ENCODE measurements around the gene ARL10.

ARL10 gene

DNA sequence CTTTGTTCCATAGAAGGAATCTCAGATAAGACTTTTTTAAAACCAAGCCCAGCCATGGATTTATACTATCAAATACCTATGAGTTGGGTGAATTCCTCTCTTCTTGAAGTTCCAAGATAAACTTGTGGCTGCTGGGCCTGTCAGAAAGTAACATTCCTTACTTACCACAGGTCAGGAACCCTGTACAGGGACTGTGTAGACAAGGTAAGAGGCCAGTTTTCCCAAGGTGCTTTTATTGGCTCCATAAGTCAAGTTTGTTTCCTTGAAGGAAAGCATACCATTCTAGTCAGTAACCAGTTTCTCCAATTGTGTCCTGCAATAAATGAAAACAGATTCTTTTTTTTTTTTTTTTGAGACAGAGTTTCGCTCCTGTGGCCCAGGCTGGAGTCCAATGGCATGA, 59.9 kb downstream of the ARL10 start:
- Histone ChIP-seq H3K36me3 (ENCODE audit: control insufficient read depth, insufficient read depth, low read length) (no peaks in the 10 kb centered on the region), H3K9ac (ENCODE audit: low read length) (no peak overlapping the region), H3K4me3 (ENCODE audit: low read length) (no peak overlapping the region), H3K4me1 (ENCODE audit: control insufficient read depth, insufficient read depth, low read length) (no peaks in the 10 kb centered on the region), H3K27ac (ENCODE audit: low read depth, low read length) (no peak overlapping the region), H3K27me3 (ENCODE audit: control insufficient read depth, insufficient read depth, low read length) (no peaks in the 10 kb centered on the region)

DNA sequence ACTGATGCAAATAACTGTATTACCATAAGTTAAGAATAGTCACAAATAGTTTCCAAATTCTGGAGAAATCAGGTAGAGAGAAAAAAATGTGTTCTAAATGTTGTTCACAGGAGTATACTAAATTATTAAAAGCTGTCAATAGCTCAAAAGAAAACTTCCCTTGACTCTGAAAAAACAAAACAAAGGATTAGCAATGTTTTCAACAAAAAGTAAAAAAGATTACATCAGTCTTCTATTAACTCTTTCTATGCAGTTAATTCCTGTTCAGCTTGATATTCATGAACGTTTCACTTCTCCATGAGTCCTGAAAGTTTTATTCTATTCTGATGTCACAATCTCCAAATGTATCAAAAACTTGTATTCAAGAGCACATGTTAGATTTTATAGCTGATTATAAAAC, 60.5 kb downstream of the ARL10 start:
- no peaks in the 10 kb centered on the region for H3K27me3 ChIP-seq (ENCODE audit: control insufficient read depth, insufficient read depth, low read length)
- H3K4me1 ChIP-seq (ENCODE audit: control insufficient read depth, insufficient read depth, low read length): no peaks in the 10 kb centered on the region
- H3K36me3 ChIP-seq (ENCODE audit: control insufficient read depth, insufficient read depth, low read length): no peaks in the 10 kb centered on the region
- no peak overlapping the region for H3K27ac ChIP-seq (ENCODE audit: low read depth, low read length)
- no peak overlapping the region for H3K9ac ChIP-seq (ENCODE audit: low read length)
- H3K4me3 ChIP-seq (ENCODE audit: low read length): no peak overlapping the region

DNA sequence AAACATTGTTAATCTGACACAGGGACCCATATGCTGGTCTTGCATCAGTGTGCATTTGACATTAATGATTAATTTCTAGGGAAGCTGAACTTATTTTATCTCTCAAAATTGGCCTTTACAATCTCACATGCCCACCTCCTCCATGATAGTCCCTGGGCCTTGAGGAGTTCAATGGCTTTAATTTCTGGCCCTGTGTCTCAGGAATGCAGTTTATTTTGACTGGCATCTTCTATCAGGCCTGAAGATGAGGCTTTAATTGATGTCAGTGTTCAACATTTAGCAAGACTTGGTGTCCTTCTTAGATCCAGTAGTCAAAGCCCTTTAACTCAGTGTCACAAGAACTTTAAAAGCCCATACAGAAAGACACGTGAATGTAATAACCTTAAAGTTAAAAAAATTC, 61.6 kb downstream of the ARL10 start:
- no peak overlapping the region for H3K4me3 ChIP-seq (ENCODE audit: low read length)
- H3K4me1 ChIP-seq (ENCODE audit: control insufficient read depth, insufficient read depth, low read length): no peaks in the 10 kb centered on the region
- H3K27ac ChIP-seq (ENCODE audit: low read depth, low read length): no peak overlapping the region
- no peaks in the 10 kb centered on the region for H3K27me3 ChIP-seq (ENCODE audit: control insufficient read depth, insufficient read depth, low read length)
- no peak overlapping the region for H3K9ac ChIP-seq (ENCODE audit: low read length)
- no peaks in the 10 kb centered on the region for H3K36me3 ChIP-seq (ENCODE audit: control insufficient read depth, insufficient read depth, low read length)

DNA sequence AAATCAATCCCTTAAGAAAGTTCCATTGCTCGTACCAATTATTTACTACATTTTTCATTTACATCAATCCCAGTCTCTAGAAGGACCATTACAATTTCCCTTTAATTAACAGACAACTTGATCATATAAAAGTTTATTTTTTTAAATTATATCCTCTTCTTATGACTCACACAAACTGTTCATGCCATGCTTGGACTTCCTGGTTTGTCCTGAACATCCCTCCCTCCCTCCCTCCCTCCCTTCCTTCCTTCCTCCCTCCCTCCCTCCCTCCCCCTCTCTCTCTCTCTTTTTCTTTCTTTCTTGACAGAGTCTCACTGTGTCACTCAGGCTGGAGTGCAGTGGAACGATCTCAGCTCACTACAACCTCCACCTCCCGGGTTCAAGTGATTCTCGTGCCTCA, 62.7 kb downstream of the ARL10 start:
- Histone ChIP-seq H3K36me3 (ENCODE audit: control insufficient read depth, insufficient read depth, low read length) (no peaks in the 10 kb centered on the region), H3K4me1 (ENCODE audit: control insufficient read depth, insufficient read depth, low read length) (no peaks in the 10 kb centered on the region), H3K27me3 (ENCODE audit: control insufficient read depth, insufficient read depth, low read length) (no peaks in the 10 kb centered on the region), H3K4me3 (ENCODE audit: low read length) (no peak overlapping the region), H3K27ac (ENCODE audit: low read depth, low read length) (no peak overlapping the region), H3K9ac (ENCODE audit: low read length) (no peak overlapping the region)

DNA sequence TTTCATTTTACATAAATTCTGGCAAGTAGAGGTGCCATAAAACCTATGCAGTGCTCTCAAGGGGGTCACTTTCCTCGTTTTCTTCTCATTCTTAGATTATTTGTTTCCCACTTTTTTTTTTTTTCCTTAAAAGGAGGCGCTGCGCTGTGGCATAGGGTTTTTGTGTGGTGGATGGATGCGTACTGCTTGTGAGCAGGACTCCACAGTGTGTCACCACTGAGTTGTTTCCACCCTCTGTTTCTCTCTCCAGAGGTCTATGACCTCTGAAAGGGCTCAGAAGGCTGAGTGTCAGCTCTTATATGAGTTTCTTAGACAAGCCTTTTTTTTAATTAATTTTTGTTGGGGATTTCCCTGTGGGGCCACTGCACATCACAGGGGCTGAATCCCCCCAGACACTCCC, 64.7 kb downstream of the ARL10 start:
- H3K4me3 ChIP-seq (ENCODE audit: low read length): no peak overlapping the region
- no peaks in the 10 kb centered on the region for H3K36me3 ChIP-seq (ENCODE audit: control insufficient read depth, insufficient read depth, low read length)
- H3K9ac ChIP-seq (ENCODE audit: low read length): no peak overlapping the region
- H3K4me1 ChIP-seq (ENCODE audit: control insufficient read depth, insufficient read depth, low read length): no peaks in the 10 kb centered on the region
- no peaks in the 10 kb centered on the region for H3K27me3 ChIP-seq (ENCODE audit: control insufficient read depth, insufficient read depth, low read length)
- no peak overlapping the region for H3K27ac ChIP-seq (ENCODE audit: low read depth, low read length)

Measured in rectal smooth muscle tissue (tissue), 1 donor.